ENCODE data around the gene JOSD2. TPM values are rescaled to one million over a fixed set of nuclear protein-coding genes. Genes with fewer than 3 reads are reported as not detected.

The JOSD2 gene, protein sequence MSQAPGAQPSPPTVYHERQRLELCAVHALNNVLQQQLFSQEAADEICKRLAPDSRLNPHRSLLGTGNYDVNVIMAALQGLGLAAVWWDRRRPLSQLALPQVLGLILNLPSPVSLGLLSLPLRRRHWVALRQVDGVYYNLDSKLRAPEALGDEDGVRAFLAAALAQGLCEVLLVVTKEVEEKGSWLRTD
- total RNA-seq (10 to 100 TPM; 29.5 to 35.8 TPM), polyA plus RNA-seq (10 to 100 TPM; 22.4 to 28.0 TPM)

- peak within 1 kb of the TSS; percentile 61 to 83 for H3K4me3 ChIP-seq (ENCODE audit: low read length in 2 of 2)
- H3K27me3 Mint-ChIP-seq, result peaks cover 0 to 9% of the 10 kb centered on the region in 2 donors
- intact Hi-C loops (cut with micrococcal nuclease), result loop anchor here (1.0 to 2.0 kb wide), 6 partner anchors 35 to 293 kb away; partner anchors contain the start of genes EMC10, GARIN5A and POLD1
- peaks cover 0 to 3% (median 0%) of the 10 kb centered on the region in 8 donors for H3K9me3 Mint-ChIP-seq
- H3K9me3 ChIP-seq (ENCODE audit: control insufficient read depth in 1 of 2, low read length in 2 of 2), result no peaks in the 10 kb centered on the region
- H3K27ac Mint-ChIP-seq, result peak within 1 kb of the TSS; percentile 97 to 99 (median 99)
- no peaks in the 10 kb centered on the region for H3K36me3 ChIP-seq (ENCODE audit: insufficient read depth, low read length)
- H3K4me1 Mint-ChIP-seq, result peaks cover 7 to 32% (median 20%) of the 10 kb centered on the region in 4 donors
- peaks cover 0 to 4% of the 10 kb centered on the region in 2 donors for H3K36me3 Mint-ChIP-seq
- ChIA-PET POLR2A (ENCODE audit: partially characterized antibody) (interaction anchor here (0.6 to 3.1 kb wide), 19 partner anchors 14 to 634 kb away, joined by 3 to 22 read pairs (median 5); partner anchors contain the start of genes AKT1S1, EMC10, GARIN5A and KCNC3), CTCF (ENCODE audit: partially characterized antibody) (interaction anchor here (1.0 to 2.1 kb wide), 3 partner anchors 32 to 142 kb away, joined by 3 to 5 read pairs (median 5); no protein-coding TSS in a partner anchor)
- DNase-seq, result peak; percentile 94 to 99 (median 98)
- peak within 1 kb of the TSS; percentile 78 for H3K27ac ChIP-seq (ENCODE audit: low read depth, low read length)
- H3K4me3 Mint-ChIP-seq, result peak within 1 kb of the TSS; percentile 89 to 97 (median 92)
- peaks cover 13% of the 10 kb centered on the region for H3K4me1 ChIP-seq (ENCODE audit: insufficient read depth, low read length)
- no peaks in the 10 kb centered on the region for H3K27me3 ChIP-seq (ENCODE audit: insufficient read depth, low read length)
Observed at GRCh38 chr19:50511069-50511822, at the start of gene JOSD2. TSS of gene JOSD2 (minus strand) at chr19:50511191. CDS start at chr19:50510431, 760 bp downstream.

DNA sequence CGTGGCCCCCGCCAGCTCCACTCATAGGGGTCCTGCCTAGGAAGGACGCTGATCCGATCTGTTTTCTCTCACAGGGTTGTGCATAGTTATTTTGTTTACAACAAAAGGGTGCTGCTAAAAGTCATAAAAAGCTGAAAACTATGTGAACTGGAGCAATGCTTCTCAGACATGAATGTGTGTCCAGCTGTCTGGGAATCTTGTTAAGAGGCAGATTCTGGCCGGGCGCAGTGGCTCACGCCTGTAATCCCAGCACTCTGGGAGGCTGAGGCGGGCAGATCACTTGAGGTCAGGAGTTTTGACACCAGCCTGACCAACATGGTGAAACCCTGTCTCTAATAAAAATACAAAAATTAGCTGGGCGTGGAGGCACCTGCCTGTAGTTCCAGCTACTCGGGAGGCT lies 48.6 kb upstream of the JOSD2 start:
- peaks cover 4% of the 10 kb centered on the region for H3K4me1 ChIP-seq (ENCODE audit: insufficient read depth, low read length)
- POLR2A ChIA-PET (ENCODE audit: partially characterized antibody), result interaction anchor here (0.5 kb wide), 1 partner anchor 50 kb away, joined by 3 read pairs; no protein-coding TSS in a partner anchor
- intact Hi-C loops (cut with micrococcal nuclease), result no loop called here

DNA sequence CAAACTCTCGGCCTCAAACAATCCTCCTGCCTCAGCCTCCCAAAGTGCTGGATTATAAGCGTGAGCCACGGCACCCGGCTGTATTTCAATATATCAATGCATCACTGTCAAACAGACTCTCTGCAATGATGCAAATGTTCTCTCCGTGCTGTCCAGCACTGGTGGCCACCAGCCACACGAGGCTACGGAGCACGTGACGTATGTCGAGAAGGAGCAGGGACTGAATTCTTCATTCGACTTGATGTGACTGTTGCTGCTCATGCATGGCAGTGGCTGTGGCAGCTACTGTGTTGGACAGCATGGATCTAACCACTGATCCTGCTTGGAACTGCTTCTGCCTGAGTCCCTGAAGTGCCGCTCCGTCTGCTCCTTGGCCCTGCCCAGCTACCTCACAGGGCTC lies 47.5 kb upstream of the JOSD2 start:
- ChIA-PET CTCF (ENCODE audit: partially characterized antibody) (interaction anchor here (1.1 to 3.2 kb wide), 2 partner anchors 21 to 201 kb away, joined by 3 to 18 read pairs; no protein-coding TSS in a partner anchor), POLR2A (ENCODE audit: partially characterized antibody) (no interaction called here)
- Mint-ChIP-seq H3K36me3 (peaks cover 0 to 2% of the 10 kb centered on the region in 2 donors), H3K4me1 (peaks cover 4 to 14% (median 8%) of the 10 kb centered on the region in 4 donors), H3K4me3 (no peak overlapping the region), H3K27me3 (peaks cover 30 to 44% of the 10 kb centered on the region in 2 donors), H3K9me3 (peaks cover 0 to under 1% (median 0%) of the 10 kb centered on the region in 8 donors), H3K27ac (no peak overlapping the region)
- Histone ChIP-seq H3K4me1 (ENCODE audit: insufficient read depth, low read length) (peaks cover 4% of the 10 kb centered on the region), H3K27ac (ENCODE audit: low read depth, low read length) (no peak overlapping the region), H3K9me3 (ENCODE audit: control insufficient read depth in 1 of 2, low read length in 2 of 2) (no peaks in the 10 kb centered on the region), H3K27me3 (ENCODE audit: insufficient read depth, low read length) (no peaks in the 10 kb centered on the region), H3K4me3 (ENCODE audit: low read length in 2 of 2) (no peak overlapping the region), H3K36me3 (ENCODE audit: insufficient read depth, low read length) (no peaks in the 10 kb centered on the region)
- intact Hi-C loops (cut with micrococcal nuclease), result no loop called here
- DNase-seq, result no peak

More for the DNA sequence above, 48.6 kb upstream of the JOSD2 start:
- H3K9me3 ChIP-seq (ENCODE audit: control insufficient read depth in 1 of 2, low read length in 2 of 2), result no peaks in the 10 kb centered on the region
- no peak overlapping the region for H3K27ac ChIP-seq (ENCODE audit: low read depth, low read length)
- no peak overlapping the region for H3K27ac Mint-ChIP-seq
- no peak overlapping the region for H3K4me3 Mint-ChIP-seq
- H3K36me3 Mint-ChIP-seq, result peaks cover 0 to 2% of the 10 kb centered on the region in 2 donors
- H3K4me3 ChIP-seq (ENCODE audit: low read length in 2 of 2), result no peak overlapping the region
- H3K27me3 ChIP-seq (ENCODE audit: insufficient read depth, low read length), result peaks cover 9% of the 10 kb centered on the region
- peaks cover 34 to 48% of the 10 kb centered on the region in 2 donors for H3K27me3 Mint-ChIP-seq
- peaks cover 0 to 2% (median 0%) of the 10 kb centered on the region in 8 donors for H3K9me3 Mint-ChIP-seq
- no peak for DNase-seq
- H3K36me3 ChIP-seq (ENCODE audit: insufficient read depth, low read length), result no peaks in the 10 kb centered on the region
- peaks cover 4 to 14% (median 9%) of the 10 kb centered on the region in 4 donors for H3K4me1 Mint-ChIP-seq
- CTCF ChIA-PET (ENCODE audit: partially characterized antibody), result interaction anchor here (0.9 to 1.1 kb wide), 2 partner anchors 22 kb away, joined by 3 read pairs; no protein-coding TSS in a partner anchor

- Histone ChIP-seq H3K4me1 (ENCODE audit: insufficient read depth, low read length) (peaks cover 4% of the 10 kb centered on the region), H3K27me3 (ENCODE audit: insufficient read depth, low read length) (no peaks in the 10 kb centered on the region), H3K36me3 (ENCODE audit: insufficient read depth, low read length) (no peaks in the 10 kb centered on the region), H3K27ac (ENCODE audit: low read depth, low read length) (no peak overlapping the region), H3K9me3 (ENCODE audit: control insufficient read depth in 1 of 2, low read length in 2 of 2) (no peaks in the 10 kb centered on the region), H3K4me3 (ENCODE audit: low read length in 2 of 2) (no peak overlapping the region)
- intact Hi-C loops (cut with micrococcal nuclease), result no loop called here
- ChIA-PET POLR2A (ENCODE audit: partially characterized antibody) (no interaction called here), CTCF (ENCODE audit: partially characterized antibody) (interaction anchor here (1.4 to 3.2 kb wide), 3 partner anchors 13 to 201 kb away, joined by 5 to 18 read pairs (median 9); no protein-coding TSS in a partner anchor)
- peaks cover 4 to 15% (median 9%) of the 10 kb centered on the region in 4 donors for H3K4me1 Mint-ChIP-seq
- H3K4me3 Mint-ChIP-seq, result no peak overlapping the region
- H3K27me3 Mint-ChIP-seq, result peaks cover 33 to 47% of the 10 kb centered on the region in 2 donors
- no peak for DNase-seq
- peaks cover 0 to 2% of the 10 kb centered on the region in 2 donors for H3K36me3 Mint-ChIP-seq
- H3K27ac Mint-ChIP-seq, result no peak overlapping the region
- peaks cover 0 to 2% (median 0%) of the 10 kb centered on the region in 8 donors for H3K9me3 Mint-ChIP-seq
Observed at GRCh38 chr19:50558039-50558438, 47.0 kb upstream of the JOSD2 start.

- no peak overlapping the region for H3K27ac Mint-ChIP-seq
- H3K36me3 Mint-ChIP-seq, result peaks cover 0 to 2% of the 10 kb centered on the region in 2 donors
- POLR2A ChIA-PET (ENCODE audit: partially characterized antibody), result no interaction called here
- peaks cover 35 to 54% of the 10 kb centered on the region in 2 donors for H3K27me3 Mint-ChIP-seq
- DNase-seq, result no peak
- peaks cover 0 to 2% (median 0%) of the 10 kb centered on the region in 8 donors for H3K9me3 Mint-ChIP-seq
- Histone ChIP-seq H3K27me3 (ENCODE audit: insufficient read depth, low read length) (peaks cover 4% of the 10 kb centered on the region), H3K27ac (ENCODE audit: low read depth, low read length) (no peak overlapping the region), H3K4me3 (ENCODE audit: low read length in 2 of 2) (no peak overlapping the region), H3K9me3 (ENCODE audit: control insufficient read depth in 1 of 2, low read length in 2 of 2) (no peaks in the 10 kb centered on the region), H3K36me3 (ENCODE audit: insufficient read depth, low read length) (no peaks in the 10 kb centered on the region), H3K4me1 (ENCODE audit: insufficient read depth, low read length) (peaks cover 4% of the 10 kb centered on the region)
- intact Hi-C loops (cut with micrococcal nuclease), result no loop called here
- CTCF ChIA-PET (ENCODE audit: partially characterized antibody), result interaction anchor here (0.9 to 3.2 kb wide), 12 partner anchors 14 to 224 kb away, joined by 3 to 19 read pairs (median 5); no protein-coding TSS in a partner anchor
- peaks cover 4 to 15% (median 9%) of the 10 kb centered on the region in 4 donors for H3K4me1 Mint-ChIP-seq
- H3K4me3 Mint-ChIP-seq, result peak overlapping the region in 1 of 8 donors; percentile 93
Observed at GRCh38 chr19:50557009-50557613, 46.1 kb upstream of the JOSD2 start.

GRCh38 chr19:50556282-50557008 lies 45.5 kb upstream of the JOSD2 start:
- peaks cover 5 to 15% (median 10%) of the 10 kb centered on the region in 4 donors for H3K4me1 Mint-ChIP-seq
- intact Hi-C loops (cut with micrococcal nuclease), result loop anchor here (1.0 kb wide), 2 partner anchors 188 to 199 kb away; no protein-coding TSS in a partner anchor
- H3K9me3 Mint-ChIP-seq, result peaks cover 0 to 2% (median 0%) of the 10 kb centered on the region in 8 donors
- H3K4me1 ChIP-seq (ENCODE audit: insufficient read depth, low read length), result peaks cover 4% of the 10 kb centered on the region
- no peaks in the 10 kb centered on the region for H3K36me3 ChIP-seq (ENCODE audit: insufficient read depth, low read length)
- H3K36me3 Mint-ChIP-seq, result peaks cover 0 to 2% of the 10 kb centered on the region in 2 donors
- H3K9me3 ChIP-seq (ENCODE audit: control insufficient read depth in 1 of 2, low read length in 2 of 2), result no peaks in the 10 kb centered on the region
- H3K27ac Mint-ChIP-seq, result peak overlapping the region in 5 of 7 donors; percentile 25 to 83 (median 65)
- peak overlapping the region; percentile 85 to 96 (median 92) for H3K4me3 Mint-ChIP-seq
- peaks cover 37 to 56% of the 10 kb centered on the region in 2 donors for H3K27me3 Mint-ChIP-seq
- H3K27ac ChIP-seq (ENCODE audit: low read depth, low read length), result no peak overlapping the region
- ChIA-PET CTCF (ENCODE audit: partially characterized antibody) (interaction anchor here (0.6 to 3.2 kb wide), 16 partner anchors 12 to 225 kb away, joined by 3 to 19 read pairs (median 5); partner anchors contain the start of gene JOSD2), POLR2A (ENCODE audit: partially characterized antibody) (no interaction called here)
- H3K4me3 ChIP-seq (ENCODE audit: low read length in 2 of 2), result peak overlapping the region; percentile 36 to 46
- peak; percentile 57 to 66 (median 64) for DNase-seq
- H3K27me3 ChIP-seq (ENCODE audit: insufficient read depth, low read length), result peaks cover 4% of the 10 kb centered on the region
